HG02884 (cell line): ENCODE results near the gene KRTAP19-1.

Source experiments
- ATAC-seq: cut with Tn5 transposase; IDR thresholded peaks from one replicate; pipeline ENCODE4 v1.9.1; 2021; ENCODE audit warnings: mild to moderate bottlenecking, moderate library complexity; ENCODE audit not compliant: unreplicated experiment

KRTAP19-1 gene

GRCh38 chr21:30430170-30430655 lies 50.0 kb downstream of the KRTAP19-1 start, which contains the start of gene KRTAP13-4:
TSS of gene KRTAP13-4 (plus strand) at chr21:30430220. CDS start at chr21:30430276, 56 bp downstream.
- ATAC-seq, result no peak
